Panc1 (cell line): Measurements from ENCODE around the gene TMEM45A.

Experiments
- CTCF ChIP-seq: fragments of 450-650 bp; IDR thresholded peaks from 2 replicates; pipeline ENCODE4 v1.5.1; 2017; ENCODE audit warnings: mild to moderate bottlenecking
- POLR2AphosphoS5 ChIP-seq: IDR thresholded peaks from 2 replicates; pipeline ENCODE4 v1.6.1; 2012; ENCODE audit warnings: mild to moderate bottlenecking, low read depth, low read length, moderate library complexity

GRCh38 chr3:100556673-100557310 lies 64.4 kb downstream of the TMEM45A start:
- TF ChIP-seq CTCF, result no peak
- TF ChIP-seq POLR2AphosphoS5, result no peak
